HG02870 (cell line): Measurements from ENCODE around the gene PJA1.

Experiments
- ATAC-seq: cut with Tn5 transposase; IDR thresholded peaks from one replicate; pipeline ENCODE4 v1.9.1; 2021; ENCODE audit warnings: mild to moderate bottlenecking, moderate library complexity; ENCODE audit not compliant: unreplicated experiment

Gene PJA1

GRCh38 chrX:69119122-69119521 is 46.1 kb downstream of the PJA1 start:
- no peak for ATAC-seq

- no peak for ATAC-seq
These were observed 47.3 kb downstream of the PJA1 start for GRCh38 chrX:69117876-69118526.

- no peak for ATAC-seq
These were observed 49.2 kb downstream of the PJA1 start for GRCh38 chrX:69116077-69116476.

- ATAC-seq = no peak
These were observed 51.5 kb downstream of the PJA1 start for GRCh38 chrX:69113723-69114122.
